Caco-2 (cell line): ENCODE data around the gene BCR. TPM values are rescaled to one million over a fixed set of nuclear protein-coding genes. Genes with fewer than 3 reads are reported as not detected.

Experiments used
- BruUV-seq: library from RNA; stranded (reverse); fragments of 400-500 nt; replicated peaks from 2 replicates; lab custom pipeline; 2021; lab: Mats Ljungman, UMichigan
- CTCF ChIA-PET: fragments of 300-600 bp; sonication (Branson Sonifier 250); formaldehyde crosslinking; loops from one replicate; lab custom pipeline; 2022; ENCODE audit warnings: antibody characterized with exemption; lab: Charles Lee
- POLR2A ChIA-PET: fragments of 300-600 bp; sonication (Branson Sonifier 250); formaldehyde crosslinking; loops from one replicate; lab custom pipeline; 2022; ENCODE audit warnings: antibody characterized with exemption; lab: Charles Lee
- DNase-seq, 2 experiments: peaks; one replicate each; pipeline versions ENCODE4 v3.0.0 to v3.0.0-alpha.2; 2020 to 2022
- H3K27me3 ChIP-seq: replicated peaks from 2 replicates; pipeline ENCODE4 v1.6.0; 2011; ENCODE audit warnings: low read length; ENCODE audit not compliant: control insufficient read depth, insufficient read depth
- H3K36me3 ChIP-seq: 2 replicates; pipeline ENCODE4 v1.5.1; 2011; ENCODE audit warnings: low read length; ENCODE audit not compliant: control insufficient read depth, insufficient read depth
- H3K4me1 ChIP-seq: fragments of 250-450 bp; sonication (Bioruptor Pico); 2 replicates; pipeline ENCODE4 v1.5.1; 2020; ENCODE audit warnings: mild to moderate bottlenecking
- H3K4me3 ChIP-seq: 2 replicates; pipeline ENCODE4 v1.5.1; 2011; ENCODE audit warnings: low read depth, mild to moderate bottlenecking, control low read depth, low read length
- H3K9me3 ChIP-seq: fragments of 250-450 bp; sonication (Bioruptor Pico); 2 replicates; pipeline ENCODE4 v1.5.1; 2020; ENCODE audit warnings: mild to moderate bottlenecking, moderate library complexity
- H3K27ac Mint-ChIP-seq: one replicate; pipeline ENCODE4 v1.8.0; 2022; ENCODE audit warnings: mixed read lengths; ENCODE audit not compliant: unreplicated experiment
- H3K27me3 Mint-ChIP-seq: one replicate; pipeline ENCODE4 v1.8.0; 2022; ENCODE audit warnings: mixed read lengths; ENCODE audit not compliant: insufficient read depth, unreplicated experiment
- H3K36me3 Mint-ChIP-seq: one replicate; pipeline ENCODE4 v1.8.0; 2022; ENCODE audit warnings: mild to moderate bottlenecking, mixed read lengths; ENCODE audit not compliant: insufficient read depth, unreplicated experiment
- H3K4me1 Mint-ChIP-seq: one replicate; pipeline ENCODE4 v1.8.0; 2022; ENCODE audit warnings: low read depth, mixed read lengths; ENCODE audit not compliant: unreplicated experiment
- H3K4me3 Mint-ChIP-seq: one replicate; pipeline ENCODE4 v1.8.0; 2022; ENCODE audit warnings: mild to moderate bottlenecking, moderate library complexity, mixed read lengths; ENCODE audit not compliant: unreplicated experiment
- H3K9me3 Mint-ChIP-seq: one replicate; pipeline ENCODE4 v1.8.0; 2022; ENCODE audit warnings: mixed read lengths; ENCODE audit not compliant: unreplicated experiment
- CTCF ChIP-seq, 2 experiments: fragments of 200-600 bp in 1 of 2; IDR thresholded peaks; 1 replicate in 1 of 2; 2 replicates in 1 of 2; pipeline versions ENCODE4 v1.5.1 to v1.8.0; 2011 to 2022; ENCODE audit warnings: antibody characterized with exemption in 1 of 2, control low read depth in 1 of 2, inconsistent platforms in 1 of 2, low read depth in 1 of 2, low read length in 1 of 2, mild to moderate bottlenecking in 1 of 2, moderate library complexity in 1 of 2; ENCODE audit not compliant: insufficient read depth in 1 of 2, severe bottlenecking in 1 of 2, unreplicated experiment in 1 of 2
- intact Hi-C: fragments of 100-400 bp; cut with micrococcal nuclease; formaldehyde crosslinking; loops from one replicate; pipeline ENCODE4 v1.10.0; 2022; ENCODE audit not compliant: unreplicated experiment
- total RNA-seq: library from RNA; stranded (reverse); gene quantifications from 2 replicates; pipeline ENCODE4 v1.2.3, GENCODE V29; 2022

BCR gene
- total RNA-seq, 1 experiment from 2014 or later, result 87.4 TPM

- Histone ChIP-seq H3K4me1 (no peaks in the 10 kb centered on the region), H3K27me3 (no peaks in the 10 kb centered on the region), H3K9me3 (no peaks in the 10 kb centered on the region), H3K36me3 (peaks cover 4% of the 10 kb centered on the region), H3K4me3 (no peak overlapping the region)
- H3K4me1 Mint-ChIP-seq, result no peaks in the 10 kb centered on the region
- POLR2A ChIA-PET, result no interaction called here
- no peaks in the 10 kb centered on the region for H3K27me3 Mint-ChIP-seq
- no peak overlapping the region for H3K27ac Mint-ChIP-seq
- no peaks in the 10 kb centered on the region for H3K9me3 Mint-ChIP-seq
- peaks cover 33% of the 10 kb centered on the region for H3K36me3 Mint-ChIP-seq
- DNase-seq, result no peak
- no peak overlapping the region for H3K4me3 Mint-ChIP-seq
- no TSS peak for BruUV-seq
- no peak for TF ChIP-seq CTCF (IDR thresholded peaks at IDR 0.05; ENCODE audit: insufficient read depth in 1 of 2, low read depth in 1 of 2, low read length in 1 of 2, severe bottlenecking in 1 of 2, unreplicated experiment in 1 of 2)
- CTCF ChIA-PET, result interaction anchor here (0.6 to 1.7 kb wide), 22 partner anchors 8 to 857 kb away, joined by 3 to 57 read pairs (median 7); partner anchors contain the start of genes BCR and RSPH14
- intact Hi-C loops, result loop anchor here (1.0 to 5.0 kb wide), 2 partner anchors 108 to 325 kb away; no protein-coding TSS in a partner anchor
These were observed 101.8 kb downstream of the BCR start for GRCh38 chr22:23282089-23282501.

- BruUV-seq, result no TSS peak
- Mint-ChIP-seq H3K27ac (no peak overlapping the region), H3K36me3 (peaks cover 34% of the 10 kb centered on the region), H3K27me3 (no peaks in the 10 kb centered on the region), H3K4me1 (no peaks in the 10 kb centered on the region), H3K9me3 (no peaks in the 10 kb centered on the region), H3K4me3 (no peak overlapping the region)
- no peaks in the 10 kb centered on the region for H3K9me3 ChIP-seq
- POLR2A ChIA-PET, result no interaction called here
- no peak for TF ChIP-seq CTCF (IDR thresholded peaks at IDR 0.05; ENCODE audit: insufficient read depth in 1 of 2, low read depth in 1 of 2, low read length in 1 of 2, severe bottlenecking in 1 of 2, unreplicated experiment in 1 of 2)
- intact Hi-C loops, result loop anchor here (1.0 to 5.0 kb wide), 2 partner anchors 108 to 325 kb away; no protein-coding TSS in a partner anchor
- no peaks in the 10 kb centered on the region for H3K4me1 ChIP-seq
- no peak overlapping the region for H3K4me3 ChIP-seq
- H3K36me3 ChIP-seq, result peaks cover 4% of the 10 kb centered on the region
- no peaks in the 10 kb centered on the region for H3K27me3 ChIP-seq
- no peak for DNase-seq
- CTCF ChIA-PET, result interaction anchor here (1.0 to 1.7 kb wide), 16 partner anchors 8 to 323 kb away, joined by 3 to 57 read pairs (median 8); partner anchors contain the start of genes BCR and RSPH14
These were observed 102.2 kb downstream of the BCR start for GRCh38 chr22:23282516-23282915.

GRCh38 chr22:23282986-23283385, 102.7 kb downstream of the BCR start:
- ChIA-PET POLR2A (no interaction called here), CTCF (interaction anchor here (1.1 to 1.7 kb wide), 8 partner anchors 7 to 127 kb away, joined by 3 to 19 read pairs (median 8); no protein-coding TSS in a partner anchor)
- H3K27me3 Mint-ChIP-seq, result no peaks in the 10 kb centered on the region
- no peaks in the 10 kb centered on the region for H3K4me1 Mint-ChIP-seq
- Histone ChIP-seq H3K4me3 (no peak overlapping the region), H3K4me1 (no peaks in the 10 kb centered on the region), H3K27me3 (no peaks in the 10 kb centered on the region), H3K9me3 (no peaks in the 10 kb centered on the region), H3K36me3 (peaks cover 4% of the 10 kb centered on the region)
- H3K36me3 Mint-ChIP-seq, result peaks cover 38% of the 10 kb centered on the region
- DNase-seq, result no peak
- no peak overlapping the region for H3K27ac Mint-ChIP-seq
- intact Hi-C loops, result loop anchor here (1.0 to 5.0 kb wide), 2 partner anchors 109 to 326 kb away; no protein-coding TSS in a partner anchor
- H3K9me3 Mint-ChIP-seq, result no peaks in the 10 kb centered on the region
- no TSS peak for BruUV-seq
- TF ChIP-seq CTCF (IDR thresholded peaks at IDR 0.05; ENCODE audit: insufficient read depth in 1 of 2, low read depth in 1 of 2, low read length in 1 of 2, severe bottlenecking in 1 of 2, unreplicated experiment in 1 of 2), result no peak
- no peak overlapping the region for H3K4me3 Mint-ChIP-seq
